Left kidney (tissue), 2 donors: ENCODE data around the gene RACGAP1. TPM values are rescaled to one million over a fixed set of nuclear protein-coding genes. Genes with fewer than 3 reads are reported as not detected.

ENCODE experiments used
- DNase-seq: peaks from one replicate; pipeline ENCODE4 v3.0.0-alpha.2; 2013
- polyA plus RNA-seq: library from polyadenylated mRNA; unstranded; fragments of 120-200 nt; gene quantifications from one replicate; pipeline ENCODE4 v1.2.1, GENCODE V29; 2013; ENCODE audit not compliant: insufficient read length

RACGAP1 gene
- polyA plus RNA-seq, 1 donor = 70.8 TPM

- no peak for DNase-seq
Measured at GRCh38 chr12:49969651-49970429, 55.5 kb downstream of the RACGAP1 start.

- DNase-seq = no peak
Measured at GRCh38 chr12:49969027-49969426, 56.3 kb downstream of the RACGAP1 start.

- DNase-seq = no peak
Measured at GRCh38 chr12:49968471-49968870, 56.8 kb downstream of the RACGAP1 start.

GRCh38 chr12:49967777-49968250, 57.5 kb downstream of the RACGAP1 start:
- DNase-seq = no peak

- DNase-seq = peak; percentile 85
Measured at GRCh38 chr12:49967042-49967776, 58.1 kb downstream of the RACGAP1 start.

GRCh38 chr12:49966511-49967041, 58.7 kb downstream of the RACGAP1 start:
- no peak for DNase-seq

- DNase-seq = no peak
Measured at GRCh38 chr12:49965836-49966235, 59.5 kb downstream of the RACGAP1 start.

GRCh38 chr12:49964849-49965624, 60.3 kb downstream of the RACGAP1 start:
- no peak for DNase-seq

- no peak for DNase-seq
Measured at GRCh38 chr12:49963976-49964815, 61.1 kb downstream of the RACGAP1 start.

- DNase-seq = no peak
Measured at GRCh38 chr12:49962861-49963765, 62.2 kb downstream of the RACGAP1 start.

GRCh38 chr12:49961993-49962764, 63.1 kb downstream of the RACGAP1 start:
- no peak for DNase-seq

- no peak for DNase-seq
Measured at GRCh38 chr12:49961111-49961922, 64.0 kb downstream of the RACGAP1 start, which contains the start of gene AQP5. TSS of gene AQP5 (plus strand) at chr12:49961872. CDS start at chr12:49962018, 146 bp downstream.

- no peak for DNase-seq
Measured at GRCh38 chr12:49960474-49961110, 64.7 kb downstream of the RACGAP1 start.

GRCh38 chr12:49959685-49960473, 65.4 kb downstream of the RACGAP1 start:
- DNase-seq = no peak

- DNase-seq = no peak
Measured at GRCh38 chr12:49957570-49957967, 67.7 kb downstream of the RACGAP1 start.

- DNase-seq = no peak
Measured at GRCh38 chr12:49956663-49957569, 68.4 kb downstream of the RACGAP1 start.
